Panc1 (cell line): ENCODE data around the gene CCDC148. TPM values are rescaled to one million over a fixed set of nuclear protein-coding genes. Genes with fewer than 3 reads are reported as not detected.

Source experiments
- ATAC-seq: fragments of 200-7000 bp; cut with Tn5 transposase; 2 replicates; pipeline ENCODE4 v1.9.1; 2020; ENCODE audit warnings: mild to moderate bottlenecking, moderate library complexity
- BruUV-seq: library from RNA; stranded (reverse); fragments of 400-500 nt; replicated peaks from 2 replicates; lab custom pipeline; 2021; lab: Mats Ljungman, UMichigan
- CTCF ChIA-PET: fragments of 300-600 bp; sonication (Branson Sonifier 250); formaldehyde crosslinking; loops from one replicate; lab custom pipeline; 2022; ENCODE audit warnings: antibody characterized with exemption; lab: Charles Lee
- POLR2A ChIA-PET: fragments of 300-600 bp; sonication (Branson Sonifier 250); formaldehyde crosslinking; loops from one replicate; lab custom pipeline; 2022; ENCODE audit warnings: antibody characterized with exemption; lab: Charles Lee
- DNase-seq: peaks from one replicate; pipeline ENCODE4 v3.0.0-alpha.2; 2010; ENCODE audit warnings: low read depth, low spot score
- H3K27ac ChIP-seq: 2 replicates; pipeline ENCODE4 v1.5.1; 2011; ENCODE audit warnings: mild to moderate bottlenecking, low read length, inconsistent platforms
- H3K27me3 ChIP-seq: fragments of 200-500 bp; sonication (Bioruptor generic); 2 replicates; pipeline ENCODE4 v1.6.0; 2014; ENCODE audit warnings: low read length, inconsistent platforms; ENCODE audit not compliant: control insufficient read depth, insufficient read depth
- H3K36me3 ChIP-seq: fragments of 200-500 bp; sonication (Bioruptor generic); 2 replicates; pipeline ENCODE4 v1.5.1; 2014; ENCODE audit warnings: inconsistent platforms, mild to moderate bottlenecking, low read length, moderate library complexity; ENCODE audit not compliant: control insufficient read depth, insufficient read depth
- H3K4me1 ChIP-seq: 2 replicates; pipeline ENCODE4 v1.5.1; 2011; ENCODE audit warnings: inconsistent platforms, mild to moderate bottlenecking, low read length, moderate library complexity; ENCODE audit not compliant: control insufficient read depth, insufficient read depth
- H3K4me3 ChIP-seq, 2 experiments: 2 replicates each; pipeline ENCODE4 v1.5.1; 2011 to 2012; ENCODE audit warnings: low read depth in 2 of 2, low read length in 2 of 2, mild to moderate bottlenecking in 2 of 2, inconsistent platforms in 1 of 2, moderate library complexity in 1 of 2
- H3K9me3 ChIP-seq: fragments of 200-500 bp; sonication (Bioruptor generic); 2 replicates; pipeline ENCODE4 v1.5.1; 2014; ENCODE audit warnings: low read depth, mild to moderate bottlenecking, inconsistent platforms, low read length, moderate library complexity; ENCODE audit not compliant: control insufficient read depth, insufficient read depth
- POLR2AphosphoS5 ChIP-seq: IDR thresholded peaks from 2 replicates; pipeline ENCODE4 v1.6.1; 2012; ENCODE audit warnings: mild to moderate bottlenecking, low read depth, low read length, moderate library complexity
- SIN3A ChIP-seq: IDR thresholded peaks from 2 replicates; pipeline ENCODE4 v1.6.1; 2012; ENCODE audit warnings: low read depth, mild to moderate bottlenecking, low read length, moderate library complexity, borderline replicate concordance; ENCODE audit not compliant: insufficient read depth
- TCF7L2 ChIP-seq: IDR thresholded peaks from 2 replicates; pipeline ENCODE4 v1.6.1; 2011; ENCODE audit warnings: mild to moderate bottlenecking, low read depth, low read length, inconsistent platforms
- in situ Hi-C: cut with HindIII; loops from 2 replicates; pipeline ENCODE4 v1.10.0; 2016; ENCODE audit warnings: low sequenced_read_pairs, low pct_unique_long_range_greater_than_20kb
- intact Hi-C: fragments of 100-400 bp; cut with micrococcal nuclease; formaldehyde crosslinking; loops from one replicate; pipeline ENCODE4 v1.10.0; 2022; ENCODE audit not compliant: unreplicated experiment
- total RNA-seq: library from RNA; stranded (reverse); gene quantifications from one replicate; pipeline ENCODE4 v1.2.1, GENCODE V29; 2021; ENCODE audit not compliant: unreplicated experiment
- TF ChIP-seq, protein P1 (sequence below), 2 experiments: IDR thresholded peaks; 2 replicates each; pipeline ENCODE4 v1.6.1; 2011 to 2012; ENCODE audit warnings: low read depth in 2 of 2, control low read depth in 1 of 2, low read length in 1 of 2, mild to moderate bottlenecking in 1 of 2, moderate library complexity in 1 of 2; ENCODE audit not compliant: insufficient read depth in 1 of 2
- TF ChIP-seq, protein P2 (sequence below): fragments of 450-650 bp; IDR thresholded peaks from 2 replicates; pipeline ENCODE4 v1.5.1; 2017; ENCODE audit warnings: mild to moderate bottlenecking

The CCDC148 gene
- total RNA-seq, 1 experiment from 2014 or later = 0.92 TPM

DNA sequence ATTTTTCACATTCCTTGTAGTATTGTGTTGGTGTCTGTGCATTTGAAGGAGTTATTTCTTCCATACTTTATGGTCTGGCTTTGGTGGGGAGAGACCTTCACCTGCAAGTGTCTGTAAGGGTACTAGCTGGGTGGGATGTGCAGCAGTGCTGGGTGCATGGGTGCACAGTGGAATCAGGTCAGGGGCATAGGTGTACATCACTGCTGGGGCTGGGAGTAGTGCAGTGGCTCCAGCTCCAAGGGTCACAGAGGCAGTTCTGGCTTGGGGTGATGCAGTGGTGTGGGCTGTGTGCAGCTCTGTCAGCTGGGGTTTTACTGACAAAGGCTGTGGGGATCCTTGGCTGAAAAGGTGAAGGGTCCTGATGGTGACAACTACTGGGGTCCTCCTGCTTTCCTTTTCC is 44.8 kb downstream of the CCDC148 start:
- ChIA-PET CTCF (interaction anchor here (0.6 kb wide), 2 partner anchors 45 to 345 kb away, joined by 3 read pairs; partner anchors contain the start of genes CCDC148 and PKP4), POLR2A (no interaction called here)
- no peaks in the 10 kb centered on the region for H3K4me1 ChIP-seq
- DNase-seq (no peak), ATAC-seq (no peak)
- no peaks in the 10 kb centered on the region for H3K9me3 ChIP-seq
- no peak overlapping the region for H3K27ac ChIP-seq
- H3K4me3 ChIP-seq = no peak overlapping the region
- TF ChIP-seq SIN3A (no peak), TCF7L2 (no peak)
- intact Hi-C loops = no loop called here
- H3K36me3 ChIP-seq = no peaks in the 10 kb centered on the region
- H3K27me3 ChIP-seq = no peaks in the 10 kb centered on the region
- in situ Hi-C loops = no loop called here
- BruUV-seq = no TSS peak

DNA sequence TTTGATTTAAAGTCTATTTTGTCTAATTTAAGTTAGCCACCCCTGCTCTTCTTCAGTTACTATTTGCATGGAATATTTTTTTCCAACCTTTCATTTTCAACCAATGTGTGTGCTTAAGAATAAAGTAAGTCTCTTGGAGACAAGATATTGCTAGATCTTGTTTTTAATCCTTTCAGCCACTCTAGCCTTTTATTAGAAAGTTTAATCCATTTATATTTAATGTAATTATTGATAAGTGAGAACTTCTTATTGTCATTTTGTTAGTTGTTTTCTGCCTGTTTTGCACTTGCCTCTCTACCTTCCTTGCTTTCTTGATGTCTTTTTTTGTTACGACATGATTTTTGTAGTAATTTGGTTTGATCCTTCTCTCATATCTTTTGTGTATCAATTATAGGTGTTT is 46.4 kb downstream of the CCDC148 start:
- Histone ChIP-seq H3K9me3 (no peaks in the 10 kb centered on the region), H3K27ac (no peak overlapping the region), H3K4me3 (no peak overlapping the region), H3K4me1 (no peaks in the 10 kb centered on the region), H3K36me3 (no peaks in the 10 kb centered on the region), H3K27me3 (no peaks in the 10 kb centered on the region)
- ATAC-seq (no peak), DNase-seq (no peak)
- intact Hi-C loops (no loop called here), in situ Hi-C loops (no loop called here)
- TF ChIP-seq, protein P1, sequence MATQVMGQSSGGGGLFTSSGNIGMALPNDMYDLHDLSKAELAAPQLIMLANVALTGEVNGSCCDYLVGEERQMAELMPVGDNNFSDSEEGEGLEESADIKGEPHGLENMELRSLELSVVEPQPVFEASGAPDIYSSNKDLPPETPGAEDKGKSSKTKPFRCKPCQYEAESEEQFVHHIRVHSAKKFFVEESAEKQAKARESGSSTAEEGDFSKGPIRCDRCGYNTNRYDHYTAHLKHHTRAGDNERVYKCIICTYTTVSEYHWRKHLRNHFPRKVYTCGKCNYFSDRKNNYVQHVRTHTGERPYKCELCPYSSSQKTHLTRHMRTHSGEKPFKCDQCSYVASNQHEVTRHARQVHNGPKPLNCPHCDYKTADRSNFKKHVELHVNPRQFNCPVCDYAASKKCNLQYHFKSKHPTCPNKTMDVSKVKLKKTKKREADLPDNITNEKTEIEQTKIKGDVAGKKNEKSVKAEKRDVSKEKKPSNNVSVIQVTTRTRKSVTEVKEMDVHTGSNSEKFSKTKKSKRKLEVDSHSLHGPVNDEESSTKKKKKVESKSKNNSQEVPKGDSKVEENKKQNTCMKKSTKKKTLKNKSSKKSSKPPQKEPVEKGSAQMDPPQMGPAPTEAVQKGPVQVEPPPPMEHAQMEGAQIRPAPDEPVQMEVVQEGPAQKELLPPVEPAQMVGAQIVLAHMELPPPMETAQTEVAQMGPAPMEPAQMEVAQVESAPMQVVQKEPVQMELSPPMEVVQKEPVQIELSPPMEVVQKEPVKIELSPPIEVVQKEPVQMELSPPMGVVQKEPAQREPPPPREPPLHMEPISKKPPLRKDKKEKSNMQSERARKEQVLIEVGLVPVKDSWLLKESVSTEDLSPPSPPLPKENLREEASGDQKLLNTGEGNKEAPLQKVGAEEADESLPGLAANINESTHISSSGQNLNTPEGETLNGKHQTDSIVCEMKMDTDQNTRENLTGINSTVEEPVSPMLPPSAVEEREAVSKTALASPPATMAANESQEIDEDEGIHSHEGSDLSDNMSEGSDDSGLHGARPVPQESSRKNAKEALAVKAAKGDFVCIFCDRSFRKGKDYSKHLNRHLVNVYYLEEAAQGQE (IDR thresholded peaks at IDR 0.05; ENCODE audit: insufficient read depth in 1 of 2, low read depth in 2 of 2, low read length in 1 of 2) = no peak
- TF ChIP-seq, protein P2, sequence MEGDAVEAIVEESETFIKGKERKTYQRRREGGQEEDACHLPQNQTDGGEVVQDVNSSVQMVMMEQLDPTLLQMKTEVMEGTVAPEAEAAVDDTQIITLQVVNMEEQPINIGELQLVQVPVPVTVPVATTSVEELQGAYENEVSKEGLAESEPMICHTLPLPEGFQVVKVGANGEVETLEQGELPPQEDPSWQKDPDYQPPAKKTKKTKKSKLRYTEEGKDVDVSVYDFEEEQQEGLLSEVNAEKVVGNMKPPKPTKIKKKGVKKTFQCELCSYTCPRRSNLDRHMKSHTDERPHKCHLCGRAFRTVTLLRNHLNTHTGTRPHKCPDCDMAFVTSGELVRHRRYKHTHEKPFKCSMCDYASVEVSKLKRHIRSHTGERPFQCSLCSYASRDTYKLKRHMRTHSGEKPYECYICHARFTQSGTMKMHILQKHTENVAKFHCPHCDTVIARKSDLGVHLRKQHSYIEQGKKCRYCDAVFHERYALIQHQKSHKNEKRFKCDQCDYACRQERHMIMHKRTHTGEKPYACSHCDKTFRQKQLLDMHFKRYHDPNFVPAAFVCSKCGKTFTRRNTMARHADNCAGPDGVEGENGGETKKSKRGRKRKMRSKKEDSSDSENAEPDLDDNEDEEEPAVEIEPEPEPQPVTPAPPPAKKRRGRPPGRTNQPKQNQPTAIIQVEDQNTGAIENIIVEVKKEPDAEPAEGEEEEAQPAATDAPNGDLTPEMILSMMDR = no peak
- TF ChIP-seq SIN3A (no peak), TCF7L2 (no peak), POLR2AphosphoS5 (no peak)
- no TSS peak for BruUV-seq
- ChIA-PET POLR2A (no interaction called here), CTCF (no interaction called here)

DNA sequence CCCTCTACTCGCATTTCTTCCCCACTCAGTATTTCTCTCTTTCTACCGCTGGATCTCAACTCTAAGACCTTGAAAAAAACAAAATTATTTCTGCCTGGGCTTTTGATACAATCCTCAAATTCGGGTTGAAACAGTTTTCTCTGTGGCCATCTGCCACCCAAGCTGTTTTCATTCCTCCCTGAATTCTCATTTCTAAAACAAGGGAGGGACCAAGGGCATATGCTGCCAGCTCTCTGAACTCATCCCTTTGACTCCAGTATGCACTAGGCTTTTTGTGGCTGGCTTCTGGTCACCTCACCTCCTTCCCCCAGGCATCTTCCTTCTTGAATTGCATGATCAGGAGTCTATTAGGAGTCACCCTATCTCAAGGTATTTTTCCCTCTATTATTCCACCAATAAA is 49.5 kb downstream of the CCDC148 start:
- no peak for DNase-seq
- Histone ChIP-seq H3K27ac (no peak overlapping the region), H3K4me3 (no peak overlapping the region), H3K36me3 (no peaks in the 10 kb centered on the region), H3K9me3 (no peaks in the 10 kb centered on the region), H3K27me3 (no peaks in the 10 kb centered on the region), H3K4me1 (no peaks in the 10 kb centered on the region; the same call in 1 of the 2 replicates)
- no peak for TF ChIP-seq SIN3A
- no peak for TF ChIP-seq POLR2AphosphoS5
- TF ChIP-seq, protein P2 = no peak
- TF ChIP-seq TCF7L2 = no peak
- ChIA-PET POLR2A (no interaction called here), CTCF (no interaction called here)
- in situ Hi-C loops (no loop called here), intact Hi-C loops (no loop called here)
- no peak for ATAC-seq
- BruUV-seq = no TSS peak
